ENCODE results near the gene ARHGEF38.
"Not testable (repeated sequence)": the region's sequence is repeated elsewhere in the genome, so short reads cannot be mapped to it uniquely, and the experiment has no call there.

DNA sequence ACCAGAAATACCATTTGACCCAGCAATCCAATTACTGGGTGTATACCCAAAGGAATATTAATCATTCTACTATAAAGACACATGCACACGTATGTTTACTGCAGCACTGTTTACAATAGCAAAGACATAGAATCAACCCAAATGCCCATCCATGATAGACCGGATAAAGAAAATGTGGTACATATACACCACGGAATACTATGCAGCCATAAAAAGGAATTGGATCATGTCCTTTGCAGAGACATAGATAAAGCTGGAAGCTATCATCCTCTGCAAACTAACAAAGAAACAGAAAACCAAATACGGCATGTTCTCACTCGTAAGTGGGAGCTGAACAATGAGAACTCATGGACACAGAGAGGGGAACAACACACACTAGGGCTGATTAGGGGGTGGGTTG lies 57.4 kb downstream of the ARHGEF38 start:
- TF ChIP-seq, protein P1, sequence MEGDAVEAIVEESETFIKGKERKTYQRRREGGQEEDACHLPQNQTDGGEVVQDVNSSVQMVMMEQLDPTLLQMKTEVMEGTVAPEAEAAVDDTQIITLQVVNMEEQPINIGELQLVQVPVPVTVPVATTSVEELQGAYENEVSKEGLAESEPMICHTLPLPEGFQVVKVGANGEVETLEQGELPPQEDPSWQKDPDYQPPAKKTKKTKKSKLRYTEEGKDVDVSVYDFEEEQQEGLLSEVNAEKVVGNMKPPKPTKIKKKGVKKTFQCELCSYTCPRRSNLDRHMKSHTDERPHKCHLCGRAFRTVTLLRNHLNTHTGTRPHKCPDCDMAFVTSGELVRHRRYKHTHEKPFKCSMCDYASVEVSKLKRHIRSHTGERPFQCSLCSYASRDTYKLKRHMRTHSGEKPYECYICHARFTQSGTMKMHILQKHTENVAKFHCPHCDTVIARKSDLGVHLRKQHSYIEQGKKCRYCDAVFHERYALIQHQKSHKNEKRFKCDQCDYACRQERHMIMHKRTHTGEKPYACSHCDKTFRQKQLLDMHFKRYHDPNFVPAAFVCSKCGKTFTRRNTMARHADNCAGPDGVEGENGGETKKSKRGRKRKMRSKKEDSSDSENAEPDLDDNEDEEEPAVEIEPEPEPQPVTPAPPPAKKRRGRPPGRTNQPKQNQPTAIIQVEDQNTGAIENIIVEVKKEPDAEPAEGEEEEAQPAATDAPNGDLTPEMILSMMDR (IDR thresholded peaks at IDR 0.05; ENCODE audit: low read depth, low read length, poor library complexity, severe bottlenecking): not testable (repeated sequence)
- not testable (repeated sequence) for TF ChIP-seq EZH2phosphoT487 (IDR thresholded peaks at IDR 0.05; ENCODE audit: borderline replicate concordance, low read length)

All from DOHH2 (cell line).